HEK293 (cell line): ENCODE results near the gene DBN1.

Source experiments
- BCL11B ChIP-seq: fragments of 450-650 bp; formaldehyde crosslinking; IDR thresholded peaks from 2 replicates; pipeline ENCODE4 v1.5.1; 2016; ENCODE audit warnings: low read depth, missing biosample characterization, missing genetic modification characterization
- KLF1 ChIP-seq: fragments of 450-650 bp; formaldehyde crosslinking; IDR thresholded peaks from 2 replicates; pipeline ENCODE4 v1.5.1; 2016; ENCODE audit warnings: missing biosample characterization, missing genetic modification characterization
- PRDM10 ChIP-seq: fragments of 450-650 bp; formaldehyde crosslinking; IDR thresholded peaks from 2 replicates; pipeline ENCODE4 v1.5.1; 2016; ENCODE audit warnings: missing biosample characterization, missing genetic modification characterization
- WT1 ChIP-seq: fragments of 450-650 bp; formaldehyde crosslinking; IDR thresholded peaks from 2 replicates; pipeline ENCODE4 v1.5.1; 2016; ENCODE audit warnings: missing biosample characterization, missing genetic modification characterization
- ZBTB26 ChIP-seq: fragments of 450-650 bp; formaldehyde crosslinking; optimal IDR thresholded peaks from 2 replicates; pipeline ENCODE3; 2016; ENCODE audit warnings: missing biosample characterization, mild to moderate bottlenecking, missing genetic modification characterization
- ZBTB44 ChIP-seq: fragments of 450-650 bp; IDR thresholded peaks from 2 replicates; pipeline ENCODE4 v1.5.1; 2018; ENCODE audit warnings: missing biosample characterization, mild to moderate bottlenecking, missing genetic modification characterization
- ZBTB48 ChIP-seq: fragments of 450-650 bp; formaldehyde crosslinking; IDR thresholded peaks from 2 replicates; pipeline ENCODE4 v1.5.1; 2016; ENCODE audit warnings: missing biosample characterization, missing genetic modification characterization
- ZBTB7A ChIP-seq: fragments of 450-650 bp; formaldehyde crosslinking; IDR thresholded peaks from 2 replicates; pipeline ENCODE4 v1.5.1; 2016; ENCODE audit warnings: low read depth, missing biosample characterization, missing genetic modification characterization
- ZEB2 ChIP-seq: fragments of 450-650 bp; formaldehyde crosslinking; IDR thresholded peaks from 2 replicates; pipeline ENCODE4 v1.5.1; 2016; ENCODE audit warnings: missing biosample characterization, missing genetic modification characterization
- ZNF138 ChIP-seq: fragments of 450-650 bp; formaldehyde crosslinking; IDR thresholded peaks from 2 replicates; pipeline ENCODE4 v1.5.1; 2016; ENCODE audit warnings: missing biosample characterization, missing genetic modification characterization, borderline replicate concordance
- ZNF324 ChIP-seq: fragments of 450-650 bp; formaldehyde crosslinking; IDR thresholded peaks from 2 replicates; pipeline ENCODE4 v1.5.1; 2016; ENCODE audit warnings: missing biosample characterization, missing genetic modification characterization
- ZNF404 ChIP-seq: fragments of 450-650 bp; formaldehyde crosslinking; IDR thresholded peaks from 2 replicates; pipeline ENCODE4 v1.5.1; 2017; ENCODE audit warnings: missing biosample characterization, missing genetic modification characterization
- ZNF423 ChIP-seq: fragments of 450-650 bp; formaldehyde crosslinking; IDR thresholded peaks from 2 replicates; pipeline ENCODE4 v1.5.1; 2016; ENCODE audit warnings: missing biosample characterization, missing genetic modification characterization
- ZNF830 ChIP-seq: fragments of 450-650 bp; IDR thresholded peaks from 2 replicates; pipeline ENCODE4 v1.5.0; 2018; ENCODE audit warnings: missing biosample characterization, missing genetic modification characterization, low read depth, mild to moderate bottlenecking, moderate library complexity
- ZNF843 ChIP-seq: fragments of 450-650 bp; formaldehyde crosslinking; IDR thresholded peaks from 2 replicates; pipeline ENCODE4 v1.5.1; 2016; ENCODE audit warnings: missing biosample characterization, missing genetic modification characterization
- ZSCAN30 ChIP-seq: fragments of 450-650 bp; IDR thresholded peaks from 2 replicates; pipeline ENCODE4 v1.5.1; 2018; ENCODE audit warnings: missing biosample characterization, mild to moderate bottlenecking, missing genetic modification characterization, moderate library complexity
- ZXDB ChIP-seq: fragments of 450-650 bp; formaldehyde crosslinking; IDR thresholded peaks from 2 replicates; pipeline ENCODE4 v1.5.1; 2016; ENCODE audit warnings: missing biosample characterization, missing genetic modification characterization
- TF ChIP-seq, protein P1 (sequence below): fragments of 450-650 bp; formaldehyde crosslinking; IDR thresholded peaks from 2 replicates; pipeline ENCODE4 v1.5.1; 2016; ENCODE audit warnings: missing biosample characterization, missing genetic modification characterization
- TF ChIP-seq, protein P2 (sequence below): fragments of 450-650 bp; formaldehyde crosslinking; IDR thresholded peaks from 2 replicates; pipeline ENCODE4 v1.5.1; 2016; ENCODE audit warnings: missing biosample characterization, missing genetic modification characterization
- TF ChIP-seq, protein P3 (sequence below): fragments of 450-650 bp; formaldehyde crosslinking; IDR thresholded peaks from 2 replicates; pipeline ENCODE4 v1.5.1; 2016; ENCODE audit warnings: missing biosample characterization, missing genetic modification characterization
- TF ChIP-seq, protein P4 (sequence below): fragments of 450-650 bp; formaldehyde crosslinking; IDR thresholded peaks from 2 replicates; pipeline ENCODE4 v1.5.1; 2017; ENCODE audit warnings: missing biosample characterization, missing genetic modification characterization

DBN1 gene

GRCh38 chr5:177472460-177473442, 683 bp downstream of the DBN1 start (continued):
- peak; percentile 24; the same call in 1 of the 2 replicates for TF ChIP-seq ZNF423 (tag by site-specific recombination)
- TF ChIP-seq, protein P1, sequence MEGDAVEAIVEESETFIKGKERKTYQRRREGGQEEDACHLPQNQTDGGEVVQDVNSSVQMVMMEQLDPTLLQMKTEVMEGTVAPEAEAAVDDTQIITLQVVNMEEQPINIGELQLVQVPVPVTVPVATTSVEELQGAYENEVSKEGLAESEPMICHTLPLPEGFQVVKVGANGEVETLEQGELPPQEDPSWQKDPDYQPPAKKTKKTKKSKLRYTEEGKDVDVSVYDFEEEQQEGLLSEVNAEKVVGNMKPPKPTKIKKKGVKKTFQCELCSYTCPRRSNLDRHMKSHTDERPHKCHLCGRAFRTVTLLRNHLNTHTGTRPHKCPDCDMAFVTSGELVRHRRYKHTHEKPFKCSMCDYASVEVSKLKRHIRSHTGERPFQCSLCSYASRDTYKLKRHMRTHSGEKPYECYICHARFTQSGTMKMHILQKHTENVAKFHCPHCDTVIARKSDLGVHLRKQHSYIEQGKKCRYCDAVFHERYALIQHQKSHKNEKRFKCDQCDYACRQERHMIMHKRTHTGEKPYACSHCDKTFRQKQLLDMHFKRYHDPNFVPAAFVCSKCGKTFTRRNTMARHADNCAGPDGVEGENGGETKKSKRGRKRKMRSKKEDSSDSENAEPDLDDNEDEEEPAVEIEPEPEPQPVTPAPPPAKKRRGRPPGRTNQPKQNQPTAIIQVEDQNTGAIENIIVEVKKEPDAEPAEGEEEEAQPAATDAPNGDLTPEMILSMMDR, result peak; percentile 51; the same call in 1 of the 2 replicates
- TF ChIP-seq ZNF830 (tag by site-specific recombination), result no peak
- peak; percentile 54 for TF ChIP-seq BCL11B (tag by site-specific recombination)
- peak; percentile 54 for TF ChIP-seq ZEB2 (tag by site-specific recombination)
- peak; percentile 54 for TF ChIP-seq WT1 (tag by site-specific recombination)
- TF ChIP-seq PRDM10 (tag by site-specific recombination), result peak; percentile 56
- peak; percentile 94 for TF ChIP-seq ZBTB48
- TF ChIP-seq, protein P2, sequence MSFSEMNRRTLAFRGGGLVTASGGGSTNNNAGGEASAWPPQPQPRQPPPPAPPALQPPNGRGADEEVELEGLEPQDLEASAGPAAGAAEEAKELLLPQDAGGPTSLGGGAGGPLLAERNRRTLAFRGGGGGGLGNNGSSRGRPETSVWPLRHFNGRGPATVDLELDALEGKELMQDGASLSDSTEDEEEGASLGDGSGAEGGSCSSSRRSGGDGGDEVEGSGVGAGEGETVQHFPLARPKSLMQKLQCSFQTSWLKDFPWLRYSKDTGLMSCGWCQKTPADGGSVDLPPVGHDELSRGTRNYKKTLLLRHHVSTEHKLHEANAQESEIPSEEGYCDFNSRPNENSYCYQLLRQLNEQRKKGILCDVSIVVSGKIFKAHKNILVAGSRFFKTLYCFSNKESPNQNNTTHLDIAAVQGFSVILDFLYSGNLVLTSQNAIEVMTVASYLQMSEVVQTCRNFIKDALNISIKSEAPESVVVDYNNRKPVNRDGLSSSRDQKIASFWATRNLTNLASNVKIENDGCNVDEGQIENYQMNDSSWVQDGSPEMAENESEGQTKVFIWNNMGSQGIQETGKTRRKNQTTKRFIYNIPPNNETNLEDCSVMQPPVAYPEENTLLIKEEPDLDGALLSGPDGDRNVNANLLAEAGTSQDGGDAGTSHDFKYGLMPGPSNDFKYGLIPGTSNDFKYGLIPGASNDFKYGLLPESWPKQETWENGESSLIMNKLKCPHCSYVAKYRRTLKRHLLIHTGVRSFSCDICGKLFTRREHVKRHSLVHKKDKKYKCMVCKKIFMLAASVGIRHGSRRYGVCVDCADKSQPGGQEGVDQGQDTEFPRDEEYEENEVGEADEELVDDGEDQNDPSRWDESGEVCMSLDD (tag by site-specific recombination), result peak; percentile 85
- TF ChIP-seq ZNF324 (tag by site-specific recombination), result 0 out of 2 replicates have a peak, but pooled peaks have one; percentile 26
- no peak for TF ChIP-seq ZNF138
- peak; percentile 57; the same call in 1 of the 2 replicates for TF ChIP-seq ZBTB7A (tag by site-specific recombination)
- TF ChIP-seq ZNF404 (tag by site-specific recombination), result no peak
- 0 out of 2 replicates have a peak, but pooled peaks have one; percentile 40 for TF ChIP-seq ZXDB (tag by site-specific recombination)
- TF ChIP-seq, protein P3, sequence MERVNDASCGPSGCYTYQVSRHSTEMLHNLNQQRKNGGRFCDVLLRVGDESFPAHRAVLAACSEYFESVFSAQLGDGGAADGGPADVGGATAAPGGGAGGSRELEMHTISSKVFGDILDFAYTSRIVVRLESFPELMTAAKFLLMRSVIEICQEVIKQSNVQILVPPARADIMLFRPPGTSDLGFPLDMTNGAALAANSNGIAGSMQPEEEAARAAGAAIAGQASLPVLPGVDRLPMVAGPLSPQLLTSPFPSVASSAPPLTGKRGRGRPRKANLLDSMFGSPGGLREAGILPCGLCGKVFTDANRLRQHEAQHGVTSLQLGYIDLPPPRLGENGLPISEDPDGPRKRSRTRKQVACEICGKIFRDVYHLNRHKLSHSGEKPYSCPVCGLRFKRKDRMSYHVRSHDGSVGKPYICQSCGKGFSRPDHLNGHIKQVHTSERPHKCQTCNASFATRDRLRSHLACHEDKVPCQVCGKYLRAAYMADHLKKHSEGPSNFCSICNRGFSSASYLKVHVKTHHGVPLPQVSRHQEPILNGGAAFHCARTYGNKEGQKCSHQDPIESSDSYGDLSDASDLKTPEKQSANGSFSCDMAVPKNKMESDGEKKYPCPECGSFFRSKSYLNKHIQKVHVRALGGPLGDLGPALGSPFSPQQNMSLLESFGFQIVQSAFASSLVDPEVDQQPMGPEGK (tag by site-specific recombination), result peak; percentile 93
- TF ChIP-seq KLF1 (tag by site-specific recombination), result peak; percentile 51
- TF ChIP-seq ZBTB26 (tag by site-specific recombination), result peak; percentile 37
- TF ChIP-seq, protein P4, sequence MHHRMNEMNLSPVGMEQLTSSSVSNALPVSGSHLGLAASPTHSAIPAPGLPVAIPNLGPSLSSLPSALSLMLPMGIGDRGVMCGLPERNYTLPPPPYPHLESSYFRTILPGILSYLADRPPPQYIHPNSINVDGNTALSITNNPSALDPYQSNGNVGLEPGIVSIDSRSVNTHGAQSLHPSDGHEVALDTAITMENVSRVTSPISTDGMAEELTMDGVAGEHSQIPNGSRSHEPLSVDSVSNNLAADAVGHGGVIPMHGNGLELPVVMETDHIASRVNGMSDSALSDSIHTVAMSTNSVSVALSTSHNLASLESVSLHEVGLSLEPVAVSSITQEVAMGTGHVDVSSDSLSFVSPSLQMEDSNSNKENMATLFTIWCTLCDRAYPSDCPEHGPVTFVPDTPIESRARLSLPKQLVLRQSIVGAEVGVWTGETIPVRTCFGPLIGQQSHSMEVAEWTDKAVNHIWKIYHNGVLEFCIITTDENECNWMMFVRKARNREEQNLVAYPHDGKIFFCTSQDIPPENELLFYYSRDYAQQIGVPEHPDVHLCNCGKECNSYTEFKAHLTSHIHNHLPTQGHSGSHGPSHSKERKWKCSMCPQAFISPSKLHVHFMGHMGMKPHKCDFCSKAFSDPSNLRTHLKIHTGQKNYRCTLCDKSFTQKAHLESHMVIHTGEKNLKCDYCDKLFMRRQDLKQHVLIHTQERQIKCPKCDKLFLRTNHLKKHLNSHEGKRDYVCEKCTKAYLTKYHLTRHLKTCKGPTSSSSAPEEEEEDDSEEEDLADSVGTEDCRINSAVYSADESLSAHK (tag by site-specific recombination), result no peak
- TF ChIP-seq ZSCAN30 (tag by site-specific recombination), result no peak
- no peak for TF ChIP-seq ZBTB44 (tag by site-specific recombination)
- peak; percentile 21; the same call in 1 of the 2 replicates for TF ChIP-seq ZNF843 (tag by site-specific recombination)
